Measurements from ENCODE around the gene GAD2. TPM values are rescaled to one million over a fixed set of nuclear protein-coding genes. Genes with fewer than 3 reads are reported as not detected.

Gene GAD2
- total RNA-seq, result not detected

DNA sequence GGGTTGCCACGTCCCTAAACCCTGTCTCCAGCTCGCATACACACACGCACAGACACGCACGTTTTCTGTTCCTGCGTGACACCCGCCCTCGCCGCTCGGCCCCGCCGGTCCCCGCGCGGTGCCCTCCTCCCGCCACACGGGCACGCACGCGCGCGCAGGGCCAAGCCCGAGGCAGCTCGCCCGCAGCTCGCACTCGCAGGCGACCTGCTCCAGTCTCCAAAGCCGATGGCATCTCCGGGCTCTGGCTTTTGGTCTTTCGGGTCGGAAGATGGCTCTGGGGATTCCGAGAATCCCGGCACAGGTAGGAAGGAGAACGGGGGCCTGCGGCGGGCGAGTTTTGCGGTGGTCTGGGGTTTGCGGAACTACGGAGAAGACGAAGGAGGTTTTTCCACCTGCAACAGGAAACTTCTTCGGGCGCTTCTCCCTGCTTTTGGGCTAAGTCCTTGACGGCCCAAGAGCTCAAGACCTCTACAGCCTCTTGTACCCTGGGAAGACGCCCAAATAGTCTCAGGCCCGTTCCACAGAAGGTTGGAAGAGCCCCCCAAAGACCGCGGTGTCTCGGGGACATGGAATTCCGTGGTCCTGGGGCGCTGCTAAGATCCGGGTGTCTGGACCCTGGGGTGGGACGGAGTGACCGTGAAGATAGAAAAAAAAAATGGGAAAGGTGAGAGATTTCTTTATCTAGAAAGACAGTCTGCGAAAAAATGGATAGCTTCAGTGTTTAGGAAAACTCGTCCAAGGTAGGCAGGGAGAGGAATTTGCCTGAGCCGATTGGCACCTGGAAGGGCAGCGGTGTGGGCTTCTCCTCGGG lies at the start of gene GAD2:
Gene GAD2 (plus strand): TSS at position 190 of the 811 bp plus-strand sequence. CDS start 36 bp downstream, at position 226.
- Mint-ChIP-seq H3K36me3 (ENCODE audit: insufficient read depth in 2 of 2) (peaks cover 0 to 7% of the 10 kb centered on the region in 2 donors), H3K9me3 (no peaks in the 10 kb centered on the region), H3K27ac (peak within 1 kb of the TSS; percentile 29)

GRCh38 chr10:26169466-26169865 lies 47.1 kb upstream of the GAD2 start:
- DNase-seq (no peak), ATAC-seq (replicated peaks in 1 of 2) (no peak)
- no peaks in the 10 kb centered on the region for H3K4me1 Mint-ChIP-seq (ENCODE audit: low read depth)
- no peaks in the 10 kb centered on the region for H3K9me3 Mint-ChIP-seq
- H3K4me3 Mint-ChIP-seq, result no peak overlapping the region
- no peaks in the 10 kb centered on the region for H3K36me3 Mint-ChIP-seq (ENCODE audit: insufficient read depth in 2 of 2)
- H3K27ac Mint-ChIP-seq, result no peak overlapping the region
- peaks cover 27% of the 10 kb centered on the region for H3K27me3 Mint-ChIP-seq (ENCODE audit: low read depth)

More for the DNA sequence above, at the start of gene GAD2:
- Mint-ChIP-seq H3K27me3 (ENCODE audit: low read depth) (peaks cover 76% of the 10 kb centered on the region), H3K4me1 (ENCODE audit: low read depth) (peaks cover 40% of the 10 kb centered on the region), H3K4me3 (peak within 1 kb of the TSS; percentile 78 to 82)
- peak in 1 of 2 donors; percentile 11 for DNase-seq
- ATAC-seq (replicated peaks in 1 of 2), result peak in 1 of 2 donors; percentile 18

DNA sequence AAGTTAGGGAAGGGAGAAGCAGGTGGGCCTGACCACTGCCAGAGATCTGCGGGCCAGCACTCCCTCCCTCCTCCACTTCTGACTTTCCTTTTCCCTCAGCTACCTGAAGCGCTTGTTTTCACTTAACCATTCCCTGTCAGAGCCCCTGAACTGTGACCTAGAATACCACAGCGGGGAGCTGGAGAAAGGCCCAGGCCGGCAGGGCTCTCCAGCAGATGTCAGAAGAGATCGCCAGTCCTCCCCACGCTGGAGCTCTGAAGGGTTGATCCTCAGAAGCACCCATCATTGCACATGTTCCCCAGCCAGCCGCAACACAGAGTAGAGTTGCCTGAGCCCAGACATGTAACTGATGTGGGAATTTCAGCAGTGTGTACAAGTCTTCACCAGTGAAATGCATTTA lies 44.4 kb upstream of the GAD2 start:
- ATAC-seq (replicated peaks in 1 of 2), result no peak
- Mint-ChIP-seq H3K4me3 (no peak overlapping the region), H3K4me1 (ENCODE audit: low read depth) (no peaks in the 10 kb centered on the region), H3K36me3 (ENCODE audit: insufficient read depth in 2 of 2) (no peaks in the 10 kb centered on the region), H3K9me3 (no peaks in the 10 kb centered on the region), H3K27me3 (ENCODE audit: low read depth) (peaks cover 37% of the 10 kb centered on the region), H3K27ac (no peak overlapping the region)
- no peak for DNase-seq

- no peaks in the 10 kb centered on the region for H3K9me3 Mint-ChIP-seq
- H3K4me3 Mint-ChIP-seq, result no peak overlapping the region
- no peaks in the 10 kb centered on the region for H3K36me3 Mint-ChIP-seq (ENCODE audit: insufficient read depth in 2 of 2)
- H3K27me3 Mint-ChIP-seq (ENCODE audit: low read depth), result peaks cover 37% of the 10 kb centered on the region
- DNase-seq, result no peak
- no peak overlapping the region for H3K27ac Mint-ChIP-seq
- no peaks in the 10 kb centered on the region for H3K4me1 Mint-ChIP-seq (ENCODE audit: low read depth)
- ATAC-seq (replicated peaks in 1 of 2), result no peak
These were observed 42.7 kb upstream of the GAD2 start for GRCh38 chr10:26173837-26174236.

DNA sequence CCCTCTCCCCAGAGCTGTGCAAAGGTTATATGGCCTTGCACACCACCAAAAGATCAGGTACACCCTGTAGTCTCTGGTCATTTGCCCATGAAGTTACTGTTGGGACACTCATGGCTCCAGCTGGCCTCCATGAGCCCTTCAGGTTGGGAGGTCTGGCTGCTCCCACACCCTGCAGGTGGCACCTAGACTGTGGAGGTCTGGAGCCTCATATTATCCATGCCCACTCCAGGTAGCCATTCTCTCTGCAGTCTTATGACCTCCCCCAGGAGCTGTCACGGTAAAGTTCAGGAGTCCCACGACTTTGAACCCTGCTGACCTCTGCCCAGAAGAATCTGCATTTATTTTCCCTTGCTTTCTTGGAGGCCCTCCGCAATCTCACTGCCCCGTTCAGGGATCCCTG lies 39.2 kb upstream of the GAD2 start:
- Mint-ChIP-seq H3K4me1 (ENCODE audit: low read depth) (no peaks in the 10 kb centered on the region), H3K27me3 (ENCODE audit: low read depth) (peaks cover 18% of the 10 kb centered on the region), H3K9me3 (no peaks in the 10 kb centered on the region), H3K27ac (no peak overlapping the region), H3K36me3 (ENCODE audit: insufficient read depth in 2 of 2) (no peaks in the 10 kb centered on the region), H3K4me3 (no peak overlapping the region)
- no peak for DNase-seq
- no peak for ATAC-seq (replicated peaks in 1 of 2)

GRCh38 chr10:26194275-26194674 lies 22.3 kb upstream of the GAD2 start:
- H3K27me3 Mint-ChIP-seq (ENCODE audit: low read depth), result peaks cover 10% of the 10 kb centered on the region
- no peak for DNase-seq
- H3K27ac Mint-ChIP-seq, result no peak overlapping the region
- H3K36me3 Mint-ChIP-seq (ENCODE audit: insufficient read depth in 2 of 2), result peaks cover 0 to 2% of the 10 kb centered on the region in 2 donors
- H3K4me3 Mint-ChIP-seq, result no peak overlapping the region
- H3K4me1 Mint-ChIP-seq (ENCODE audit: low read depth), result peaks cover 4% of the 10 kb centered on the region
- ATAC-seq (replicated peaks in 1 of 2), result no peak
- H3K9me3 Mint-ChIP-seq, result peaks cover 1% of the 10 kb centered on the region in 2 donors

GRCh38 chr10:26197248-26197647 lies 19.3 kb upstream of the GAD2 start:
- H3K4me1 Mint-ChIP-seq (ENCODE audit: low read depth), result peaks cover 4% of the 10 kb centered on the region
- no peak overlapping the region for H3K27ac Mint-ChIP-seq
- peaks cover 6% of the 10 kb centered on the region for H3K27me3 Mint-ChIP-seq (ENCODE audit: low read depth)
- H3K9me3 Mint-ChIP-seq, result peaks cover 1% of the 10 kb centered on the region in 2 donors
- no peak for ATAC-seq (replicated peaks in 1 of 2)
- peaks cover 0 to 2% of the 10 kb centered on the region in 2 donors for H3K36me3 Mint-ChIP-seq (ENCODE audit: insufficient read depth in 2 of 2)
- DNase-seq, result no peak
- H3K4me3 Mint-ChIP-seq, result no peak overlapping the region

DNA sequence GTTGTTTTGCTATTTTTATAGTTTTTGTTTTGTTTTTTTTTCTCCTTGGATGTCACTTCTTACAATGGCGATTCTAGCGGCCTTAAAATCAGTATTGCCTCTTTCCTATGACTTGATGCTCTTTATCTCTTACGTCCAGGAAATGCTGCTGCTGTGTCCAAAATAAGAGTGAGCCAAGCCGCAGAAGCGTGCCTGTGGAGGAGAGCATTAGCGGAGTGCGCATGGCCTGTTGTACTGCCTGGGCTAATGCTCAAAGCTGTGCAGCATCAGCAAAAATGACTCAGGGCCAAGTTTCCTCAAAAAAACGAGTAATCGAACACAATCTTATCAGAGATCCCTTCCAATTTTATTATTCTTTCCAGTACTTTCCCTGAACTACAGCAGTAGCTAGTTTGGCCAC lies 18.5 kb upstream of the GAD2 start:
- Mint-ChIP-seq H3K27me3 (ENCODE audit: low read depth) (peaks cover 10% of the 10 kb centered on the region), H3K27ac (no peak overlapping the region), H3K36me3 (ENCODE audit: insufficient read depth in 2 of 2) (peaks cover 0 to 2% of the 10 kb centered on the region in 2 donors), H3K4me1 (ENCODE audit: low read depth) (peaks cover 4% of the 10 kb centered on the region), H3K9me3 (peaks cover 1% of the 10 kb centered on the region in 2 donors), H3K4me3 (no peak overlapping the region)
- ATAC-seq (replicated peaks in 1 of 2), result no peak
- no peak for DNase-seq

DNA sequence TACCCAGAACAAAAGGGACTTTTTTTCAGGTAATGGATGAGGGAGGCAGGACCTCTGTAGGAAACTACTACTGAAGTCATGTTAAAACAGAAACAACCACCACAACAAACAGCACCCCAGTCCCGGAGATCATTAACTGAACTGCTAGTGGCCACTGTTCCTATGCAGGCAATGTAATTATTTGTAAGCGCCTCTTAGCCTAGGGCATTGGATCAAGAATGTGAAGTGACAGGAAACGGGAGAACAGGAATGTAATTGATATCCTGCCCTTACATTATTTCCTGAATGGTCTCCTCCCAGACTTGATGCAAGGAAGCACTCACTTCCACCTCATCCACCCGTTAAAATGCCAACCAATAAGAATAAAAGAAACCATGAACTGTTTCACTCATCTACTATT lies 16.7 kb upstream of the GAD2 start:
- Mint-ChIP-seq H3K36me3 (ENCODE audit: insufficient read depth in 2 of 2) (peaks cover 0 to 2% of the 10 kb centered on the region in 2 donors), H3K27ac (no peak overlapping the region), H3K9me3 (peaks cover 1% of the 10 kb centered on the region in 2 donors), H3K4me1 (ENCODE audit: low read depth) (peaks cover 4% of the 10 kb centered on the region), H3K27me3 (ENCODE audit: low read depth) (peaks cover 27% of the 10 kb centered on the region), H3K4me3 (no peak overlapping the region)
- DNase-seq (no peak), ATAC-seq (replicated peaks in 1 of 2) (no peak)

- Mint-ChIP-seq H3K4me3 (no peak overlapping the region), H3K36me3 (ENCODE audit: insufficient read depth in 2 of 2) (no peaks in the 10 kb centered on the region), H3K4me1 (ENCODE audit: low read depth) (no peaks in the 10 kb centered on the region), H3K9me3 (no peaks in the 10 kb centered on the region), H3K27me3 (ENCODE audit: low read depth) (peaks cover 27% of the 10 kb centered on the region), H3K27ac (no peak overlapping the region)
- DNase-seq, result no peak
- ATAC-seq (replicated peaks in 1 of 2), result no peak
These were observed 11.4 kb upstream of the GAD2 start for GRCh38 chr10:26205223-26205622.

- H3K36me3 Mint-ChIP-seq (ENCODE audit: insufficient read depth in 2 of 2), result peaks cover 0 to 3% of the 10 kb centered on the region in 2 donors
- H3K4me1 Mint-ChIP-seq (ENCODE audit: low read depth), result peaks cover 25% of the 10 kb centered on the region
- DNase-seq (no peak), ATAC-seq (replicated peaks in 1 of 2) (no peak)
- H3K4me3 Mint-ChIP-seq, result no peak overlapping the region
- no peak overlapping the region for H3K27ac Mint-ChIP-seq
- peaks cover 33% of the 10 kb centered on the region for H3K27me3 Mint-ChIP-seq (ENCODE audit: low read depth)
- H3K9me3 Mint-ChIP-seq, result no peaks in the 10 kb centered on the region
These were observed 4.7 kb upstream of the GAD2 start for GRCh38 chr10:26211781-26212444.

DNA sequence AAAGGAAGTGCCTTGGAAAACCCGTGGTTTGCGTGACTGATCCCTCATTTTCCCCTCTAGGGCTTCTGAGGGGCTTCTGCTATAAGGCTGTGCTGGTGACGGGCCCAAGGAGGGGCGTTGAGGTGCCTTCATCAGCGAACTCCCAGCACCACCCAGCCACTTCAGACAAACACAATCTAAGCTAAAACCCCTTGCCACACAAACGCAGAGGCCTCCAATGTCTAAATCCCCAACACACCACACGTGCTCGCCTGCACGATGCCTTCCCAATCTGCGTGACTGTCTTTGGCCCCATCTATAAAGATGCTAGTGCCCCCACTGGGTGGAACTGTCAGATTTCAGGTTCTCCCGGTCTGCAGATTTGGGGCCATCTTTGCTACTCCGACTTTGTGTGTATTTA lies 4.1 kb upstream of the GAD2 start:
- Mint-ChIP-seq H3K36me3 (ENCODE audit: insufficient read depth in 2 of 2) (peaks cover 0 to 4% of the 10 kb centered on the region in 2 donors), H3K27ac (no peak overlapping the region), H3K27me3 (ENCODE audit: low read depth) (peaks cover 39% of the 10 kb centered on the region), H3K4me3 (peak overlapping the region in 1 of 2 donors; percentile 30), H3K4me1 (ENCODE audit: low read depth) (peaks cover 31% of the 10 kb centered on the region), H3K9me3 (no peaks in the 10 kb centered on the region)
- no peak for ATAC-seq (replicated peaks in 1 of 2)
- no peak for DNase-seq

DNA sequence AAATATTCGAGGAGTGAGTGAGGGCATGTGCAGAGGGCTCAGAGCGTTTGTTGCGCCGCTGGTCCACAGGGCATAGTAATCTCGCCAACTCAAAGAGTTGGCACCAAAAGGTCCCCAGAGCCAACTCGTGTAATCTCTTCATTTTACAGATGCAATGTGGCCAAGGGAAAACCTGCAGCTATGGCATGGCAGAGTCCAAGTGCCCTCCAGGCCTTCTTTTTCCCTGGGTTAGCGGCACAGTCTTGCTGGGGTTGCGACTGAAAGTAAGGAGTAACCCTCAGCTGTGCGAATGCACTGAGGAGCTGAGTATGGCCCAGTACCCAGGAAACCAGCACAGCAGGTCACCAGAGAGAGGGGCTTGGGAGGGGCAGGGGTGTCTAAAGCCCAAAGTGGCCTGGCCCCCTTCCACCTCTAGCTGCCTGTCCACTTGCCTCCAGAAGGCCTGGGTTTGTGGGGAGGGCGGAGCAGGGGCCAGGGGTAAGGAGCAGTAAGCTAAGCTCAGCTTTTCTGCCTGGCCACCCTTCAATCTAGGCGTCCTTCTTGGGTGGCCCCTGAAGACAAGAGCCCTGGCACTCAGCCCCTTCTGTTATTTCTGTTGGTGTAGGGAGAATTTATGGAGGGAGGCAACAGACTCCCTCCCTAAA lies 3.3 kb upstream of the GAD2 start:
- Mint-ChIP-seq H3K4me1 (ENCODE audit: low read depth) (peaks cover 34% of the 10 kb centered on the region), H3K27ac (no peak overlapping the region), H3K27me3 (ENCODE audit: low read depth) (peaks cover 41% of the 10 kb centered on the region)

More for the DNA sequence above, 3.3 kb upstream of the GAD2 start:
- ATAC-seq (replicated peaks in 1 of 2) (no peak), DNase-seq (no peak)
- Mint-ChIP-seq H3K4me3 (no peak overlapping the region), H3K36me3 (ENCODE audit: insufficient read depth in 2 of 2) (peaks cover 0 to 4% of the 10 kb centered on the region in 2 donors), H3K9me3 (no peaks in the 10 kb centered on the region)

Data from activated T-cell treated with anti-CD3 and anti-CD28 coated beads, Interleukin-2, amount 50 U/mL, for 72 hours (primary cell).